K562 (cell line): ENCODE measurements around the gene LRP10. TPM values are rescaled to one million over a fixed set of nuclear protein-coding genes. Genes with fewer than 3 reads are reported as not detected.

ENCODE experiments used
- ADNP ChIP-seq: fragments of 200-800 bp; sonication (Bioruptor generic); IDR thresholded peaks from 2 replicates; pipeline ENCODE4 v1.6.1; 2016; ENCODE audit warnings: missing genetic modification characterization, missing compliant biosample characterization
- KLF10 ChIP-seq: fragments of 250-450 bp; sonication (Bioruptor Pico); IDR thresholded peaks from 2 replicates; pipeline ENCODE4 v1.6.1; 2021; ENCODE audit warnings: matching md5 sums
- NEUROD1 ChIP-seq: fragments of 150-350 bp; IDR thresholded peaks from 2 replicates; pipeline ENCODE4 v1.6.1; 2014; ENCODE audit warnings: borderline replicate concordance, low read length, low read depth; ENCODE audit not compliant: partially characterized antibody
- SFPQ ChIP-seq: fragments of 200-400 bp; formaldehyde crosslinking; IDR thresholded peaks from 2 replicates; pipeline ENCODE4 v1.6.1; 2017; ENCODE audit warnings: mild to moderate bottlenecking, low read depth, low read length, moderate library complexity
- SRSF7 ChIP-seq: fragments of 200-400 bp; formaldehyde crosslinking; optimal IDR thresholded peaks from 2 replicates; pipeline ENCODE3; 2017; ENCODE audit warnings: mild to moderate bottlenecking, low read depth, low read length
- WHSC1 ChIP-seq: IDR thresholded peaks from one replicate; pipeline ENCODE4 v1.6.1; 2012; ENCODE audit warnings: low read length, control low read depth, inconsistent platforms
- XRCC5 ChIP-seq: fragments of 200-400 bp; formaldehyde crosslinking; IDR thresholded peaks from 2 replicates; pipeline ENCODE4 v1.6.1; 2017; ENCODE audit warnings: low read depth, mild to moderate bottlenecking, low read length
- ZBTB8A ChIP-seq: fragments of 450-650 bp; IDR thresholded peaks from 2 replicates; pipeline ENCODE4 v1.6.1; 2018; ENCODE audit warnings: mild to moderate bottlenecking, moderate library complexity; ENCODE audit not compliant: partially characterized antibody
- ZEB2 ChIP-seq: fragments of 450-650 bp; IDR thresholded peaks from 2 replicates; pipeline ENCODE4 v1.6.1; 2016
- ZKSCAN1 ChIP-seq: fragments of 150-350 bp; IDR thresholded peaks from 2 replicates; pipeline ENCODE4 v1.6.1; 2016; ENCODE audit warnings: low read depth, low read length
- ZKSCAN3 ChIP-seq: fragments of 250-450 bp; sonication (Bioruptor Pico); IDR thresholded peaks from 2 replicates; pipeline ENCODE4 v1.4.0; 2020
- ZNF57 ChIP-seq: fragments of 450-650 bp; formaldehyde crosslinking; IDR thresholded peaks from 2 replicates; pipeline ENCODE4 v1.4.0; 2020; ENCODE audit warnings: mild to moderate bottlenecking, moderate library complexity
- ZNF740 ChIP-seq, 3 experiments: fragments of 200-800 bp in 1 of 3; sonication (Bioruptor generic) in 1 of 3; sonication (generic) in 1 of 3; formaldehyde crosslinking in 1 of 3; IDR thresholded peaks; 2 replicates each; pipeline versions ENCODE4 v1.6.1 to v1.8.0; 2016 to 2022; ENCODE audit warnings: mild to moderate bottlenecking in 2 of 3, missing compliant biosample characterization in 2 of 3, missing genetic modification characterization in 2 of 3, missing genetic modification reagents in 1 of 3
- polyA plus RNA-seq, 8 experiments: library from polyadenylated mRNA; depleted of rRNA in 4 of 8; stranded (reverse) in 5 of 8; unstranded in 3 of 8; fragments of >200 nt; fragmentation: Nextera tagmentation in 2 of 8; fragmentation: Illumina TruSeq in 1 of 8; extraction: Ambion mirVana in 2 of 8; extraction: Trizol in 1 of 8; gene quantifications; 2 replicates each; pipeline versions ENCODE4 v1.2.1 to v1.2.3, GENCODE V29; 2011 to 2014; ENCODE audit warnings: inconsistent platforms in 1 of 8, missing spikeins in 1 of 8
- total RNA-seq, 7 experiments: library from RNA; depleted of rRNA in 6 of 7; stranded (reverse); fragments of >200 nt in 6 of 7; fragmentation: Illumina TruSeq in 2 of 7; extraction: Trizol in 2 of 7; gene quantifications; 2 replicates each; pipeline versions ENCODE4 v1.2.1 to v1.2.3, GENCODE V29; 2011 to 2021; ENCODE audit warnings: low replicate concordance in 1 of 7
- TF ChIP-seq, protein P1 (sequence below): fragments of 450-650 bp; IDR thresholded peaks from 2 replicates; pipeline ENCODE4 v1.7.1; 2018; ENCODE audit warnings: mild to moderate bottlenecking, low read depth; ENCODE audit not compliant: partially characterized antibody
- TF ChIP-seq, protein P2 (sequence below), 2 experiments: IDR thresholded peaks in 1 of 2; conservative IDR thresholded peaks in 1 of 2; 2 replicates each; pipeline ENCODE4 v1.6.1; 2016; ENCODE audit warnings: low read depth in 2 of 2, mild to moderate bottlenecking in 1 of 2, missing compliant biosample characterization in 1 of 2, missing genetic modification characterization in 1 of 2, moderate library complexity in 1 of 2
- TF ChIP-seq, protein P3 (sequence below): fragments of 450-650 bp; IDR thresholded peaks from 2 replicates; pipeline ENCODE4 v1.6.1; 2016; ENCODE audit warnings: antibody characterized with exemption

Gene LRP10
- total and polyA plus RNA-seq, 9 of the 15 experiments (the other 6 are each of a cell fraction or from before 2014, with no cell fraction given): 1.3 to 45.5 (median 10.9) TPM

- TF ChIP-seq, protein P1, sequence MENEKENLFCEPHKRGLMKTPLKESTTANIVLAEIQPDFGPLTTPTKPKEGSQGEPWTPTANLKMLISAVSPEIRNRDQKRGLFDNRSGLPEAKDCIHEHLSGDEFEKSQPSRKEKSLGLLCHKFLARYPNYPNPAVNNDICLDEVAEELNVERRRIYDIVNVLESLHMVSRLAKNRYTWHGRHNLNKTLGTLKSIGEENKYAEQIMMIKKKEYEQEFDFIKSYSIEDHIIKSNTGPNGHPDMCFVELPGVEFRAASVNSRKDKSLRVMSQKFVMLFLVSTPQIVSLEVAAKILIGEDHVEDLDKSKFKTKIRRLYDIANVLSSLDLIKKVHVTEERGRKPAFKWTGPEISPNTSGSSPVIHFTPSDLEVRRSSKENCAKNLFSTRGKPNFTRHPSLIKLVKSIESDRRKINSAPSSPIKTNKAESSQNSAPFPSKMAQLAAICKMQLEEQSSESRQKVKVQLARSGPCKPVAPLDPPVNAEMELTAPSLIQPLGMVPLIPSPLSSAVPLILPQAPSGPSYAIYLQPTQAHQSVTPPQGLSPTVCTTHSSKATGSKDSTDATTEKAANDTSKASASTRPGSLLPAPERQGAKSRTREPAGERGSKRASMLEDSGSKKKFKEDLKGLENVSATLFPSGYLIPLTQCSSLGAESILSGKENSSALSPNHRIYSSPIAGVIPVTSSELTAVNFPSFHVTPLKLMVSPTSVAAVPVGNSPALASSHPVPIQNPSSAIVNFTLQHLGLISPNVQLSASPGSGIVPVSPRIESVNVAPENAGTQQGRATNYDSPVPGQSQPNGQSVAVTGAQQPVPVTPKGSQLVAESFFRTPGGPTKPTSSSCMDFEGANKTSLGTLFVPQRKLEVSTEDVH: no peak
- TF ChIP-seq NEUROD1 (peak; percentile 35), ZNF57 (CRISPR knock-in tag) (no peak), SRSF7 (no peak), ADNP (tag) (peak; percentile 69; the same call in 1 of the 2 replicates), ZKSCAN1 (peak; percentile 17; the same call in 1 of the 2 replicates), ZKSCAN3 (CRISPR knock-in tag) (no peak), ZBTB8A (no peak), ZEB2 (no peak), WHSC1 (no peak), ZNF740 (CRISPR knock-in tag; IDR thresholded peaks at IDR 0.05) (peak; percentile 68), ZNF740 (tag; IDR thresholded peaks at IDR 0.05) (no peak), XRCC5 (peak; percentile 88), SFPQ (no peak), KLF10 (CRISPR knock-in tag) (no peak)
- TF ChIP-seq, protein P2, sequence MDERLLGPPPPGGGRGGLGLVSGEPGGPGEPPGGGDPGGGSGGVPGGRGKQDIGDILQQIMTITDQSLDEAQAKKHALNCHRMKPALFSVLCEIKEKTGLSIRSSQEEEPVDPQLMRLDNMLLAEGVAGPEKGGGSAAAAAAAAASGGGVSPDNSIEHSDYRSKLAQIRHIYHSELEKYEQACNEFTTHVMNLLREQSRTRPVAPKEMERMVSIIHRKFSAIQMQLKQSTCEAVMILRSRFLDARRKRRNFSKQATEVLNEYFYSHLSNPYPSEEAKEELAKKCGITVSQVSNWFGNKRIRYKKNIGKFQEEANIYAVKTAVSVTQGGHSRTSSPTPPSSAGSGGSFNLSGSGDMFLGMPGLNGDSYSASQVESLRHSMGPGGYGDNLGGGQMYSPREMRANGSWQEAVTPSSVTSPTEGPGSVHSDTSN (CRISPR knock-in tag; IDR thresholded peaks at IDR 0.05; ENCODE audit: low read depth): no peak
- TF ChIP-seq, protein P2 (tag; conservative IDR thresholded peaks at IDR 0.05; ENCODE audit: low read depth): no peak
- TF ChIP-seq, protein P3, sequence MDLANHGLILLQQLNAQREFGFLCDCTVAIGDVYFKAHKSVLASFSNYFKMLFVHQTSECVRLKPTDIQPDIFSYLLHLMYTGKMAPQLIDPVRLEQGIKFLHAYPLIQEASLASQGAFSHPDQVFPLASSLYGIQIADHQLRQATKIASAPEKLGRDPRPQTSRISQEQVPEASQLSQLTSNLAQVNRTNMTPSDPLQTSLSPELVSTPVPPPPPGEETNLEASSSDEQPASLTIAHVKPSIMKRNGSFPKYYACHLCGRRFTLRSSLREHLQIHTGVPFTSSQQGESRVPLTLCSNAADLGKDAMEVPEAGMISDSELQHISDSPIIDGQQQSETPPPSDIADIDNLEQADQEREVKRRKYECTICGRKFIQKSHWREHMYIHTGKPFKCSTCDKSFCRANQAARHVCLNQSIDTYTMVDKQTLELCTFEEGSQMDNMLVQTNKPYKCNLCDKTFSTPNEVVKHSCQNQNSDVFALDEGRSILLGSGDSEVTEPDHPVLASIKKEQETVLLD: no peak; the same call in 1 of the 2 replicates
Observed at GRCh38 chr14:22852940-22853767, 18.4 kb upstream of the LRP10 start (continued).
